Midbrain (tissue), 1 donor: ENCODE results near the gene MAN1C1.

Experiments used
- DNase-seq: peaks from one replicate; lab custom pipeline; 2025; lab: John Stamatoyannopoulos, UW

MAN1C1 gene

DNA sequence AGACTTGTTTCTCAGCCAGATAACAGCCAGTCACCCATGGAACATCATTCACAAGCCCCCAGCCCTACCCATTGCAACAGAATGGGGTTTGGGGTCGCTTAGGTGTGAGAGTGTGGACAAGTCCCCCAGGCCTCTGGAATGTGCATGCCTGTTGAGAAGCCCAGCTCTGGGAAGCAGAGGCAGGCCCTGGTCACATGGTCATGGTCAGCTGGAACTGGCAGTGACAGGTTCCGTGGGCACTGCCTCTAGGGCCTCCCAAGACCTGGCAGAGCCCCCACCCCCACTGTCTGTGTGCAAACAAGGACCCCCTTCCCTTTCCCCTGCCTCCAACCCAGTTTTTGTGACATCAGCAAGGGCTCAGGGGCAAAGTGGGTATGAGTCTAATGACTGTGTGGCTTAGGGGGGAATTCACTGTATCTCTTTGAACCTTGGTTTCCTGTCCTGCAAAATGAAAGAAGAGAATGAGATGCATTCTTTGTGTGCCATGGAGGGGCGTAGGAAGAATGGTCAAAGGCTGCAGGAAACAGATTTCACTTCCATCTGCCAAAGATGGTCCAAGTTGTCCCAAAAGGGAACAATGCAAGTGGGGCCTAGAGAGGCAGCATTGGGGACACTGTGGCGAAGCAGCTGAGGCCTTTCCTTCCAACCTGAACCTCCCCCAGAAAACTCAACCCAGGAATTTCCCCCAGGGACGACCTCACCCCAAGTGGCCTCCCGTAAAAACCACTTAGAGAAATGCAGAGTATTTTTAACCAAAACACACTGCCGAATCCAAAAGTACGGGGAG, 148.7 kb downstream of the MAN1C1 start:
- no peak for DNase-seq

DNA sequence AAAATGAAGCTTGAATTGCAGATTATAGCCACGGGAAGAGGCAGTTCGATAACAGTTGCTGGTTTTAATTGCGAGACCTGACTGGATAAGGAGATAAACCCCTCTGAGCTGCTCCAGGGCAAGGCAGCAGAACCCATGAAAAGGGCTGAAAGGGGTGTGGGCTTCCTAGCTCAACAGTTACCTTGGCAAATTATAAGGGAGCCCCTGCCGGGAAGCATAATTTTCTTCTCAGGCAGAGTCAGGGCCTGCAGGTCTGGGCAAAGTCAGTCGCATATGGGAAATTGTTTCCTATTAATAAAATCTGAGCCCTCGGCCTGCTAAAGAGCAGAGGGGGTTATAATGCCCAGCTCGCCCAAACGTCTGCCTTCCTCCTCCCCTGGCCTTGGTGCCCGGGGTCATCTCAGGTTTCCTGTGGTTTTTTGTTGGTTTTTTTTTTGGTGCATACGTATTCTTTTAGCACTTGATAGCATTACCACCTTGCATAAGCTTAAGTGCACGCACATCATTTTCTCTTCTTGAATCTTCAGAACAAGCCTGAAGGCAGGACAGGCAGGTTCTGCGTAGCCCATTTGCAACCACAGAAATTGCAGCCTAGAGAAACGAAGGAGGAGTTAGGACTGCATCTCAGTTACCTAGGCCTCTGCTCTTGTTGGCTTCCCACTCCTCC, 149.5 kb downstream of the MAN1C1 start:
- no peak for DNase-seq

- DNase-seq = no peak
Observed at GRCh38 chr1:25766721-25767436, 150.3 kb downstream of the MAN1C1 start.

DNA sequence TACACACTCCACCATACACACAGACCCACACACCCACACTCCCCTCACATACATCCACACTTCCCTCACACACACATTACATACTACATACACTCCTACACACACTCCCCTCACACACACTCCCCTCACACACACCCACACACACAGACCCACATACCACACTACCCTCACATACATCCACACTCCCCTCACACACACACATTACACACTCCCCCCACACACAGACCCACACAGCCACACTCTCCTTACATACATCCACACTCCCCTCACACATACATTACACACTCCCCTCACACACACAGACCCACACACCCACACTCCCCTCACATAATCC, 150.8 kb downstream of the MAN1C1 start:
- DNase-seq = no peak

GRCh38 chr1:25768999-25769398, 152.4 kb downstream of the MAN1C1 start:
- no peak for DNase-seq

- no peak for DNase-seq
Observed at GRCh38 chr1:25769625-25770383, 153.2 kb downstream of the MAN1C1 start.

DNA sequence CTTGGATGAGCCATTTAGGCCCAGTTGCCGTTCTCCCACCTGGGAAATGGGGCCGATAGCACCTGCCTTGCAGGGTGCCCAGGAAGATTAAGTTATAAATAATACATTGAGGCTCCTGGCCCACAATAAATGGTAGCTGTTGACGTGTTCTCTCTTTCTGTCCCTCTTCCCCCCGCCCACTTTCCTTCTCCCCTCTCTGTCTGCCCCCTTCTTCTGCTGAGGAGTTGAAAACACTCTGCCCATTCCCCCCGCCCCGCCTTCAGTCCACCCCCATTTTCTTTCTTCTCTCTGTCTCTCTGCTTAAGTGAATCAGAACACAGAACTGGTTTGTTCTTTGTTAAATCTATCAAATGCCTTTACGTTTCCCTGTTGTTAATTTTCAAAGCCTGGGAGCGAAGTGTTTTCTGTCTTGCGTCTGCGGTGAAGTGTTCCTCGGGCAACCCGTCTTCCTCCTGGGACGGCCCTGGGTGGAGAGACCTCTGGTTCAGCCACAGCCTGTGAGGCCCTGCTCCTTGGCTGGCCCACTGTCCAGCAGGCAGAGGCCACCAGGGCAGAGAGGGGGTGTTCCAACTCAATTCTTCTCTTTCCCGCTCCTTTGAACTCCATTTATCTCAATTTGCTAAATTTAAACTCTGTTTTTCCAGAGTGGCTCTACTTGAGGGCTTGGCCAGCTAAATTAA, 154.1 kb downstream of the MAN1C1 start:
- DNase-seq = no peak

DNA sequence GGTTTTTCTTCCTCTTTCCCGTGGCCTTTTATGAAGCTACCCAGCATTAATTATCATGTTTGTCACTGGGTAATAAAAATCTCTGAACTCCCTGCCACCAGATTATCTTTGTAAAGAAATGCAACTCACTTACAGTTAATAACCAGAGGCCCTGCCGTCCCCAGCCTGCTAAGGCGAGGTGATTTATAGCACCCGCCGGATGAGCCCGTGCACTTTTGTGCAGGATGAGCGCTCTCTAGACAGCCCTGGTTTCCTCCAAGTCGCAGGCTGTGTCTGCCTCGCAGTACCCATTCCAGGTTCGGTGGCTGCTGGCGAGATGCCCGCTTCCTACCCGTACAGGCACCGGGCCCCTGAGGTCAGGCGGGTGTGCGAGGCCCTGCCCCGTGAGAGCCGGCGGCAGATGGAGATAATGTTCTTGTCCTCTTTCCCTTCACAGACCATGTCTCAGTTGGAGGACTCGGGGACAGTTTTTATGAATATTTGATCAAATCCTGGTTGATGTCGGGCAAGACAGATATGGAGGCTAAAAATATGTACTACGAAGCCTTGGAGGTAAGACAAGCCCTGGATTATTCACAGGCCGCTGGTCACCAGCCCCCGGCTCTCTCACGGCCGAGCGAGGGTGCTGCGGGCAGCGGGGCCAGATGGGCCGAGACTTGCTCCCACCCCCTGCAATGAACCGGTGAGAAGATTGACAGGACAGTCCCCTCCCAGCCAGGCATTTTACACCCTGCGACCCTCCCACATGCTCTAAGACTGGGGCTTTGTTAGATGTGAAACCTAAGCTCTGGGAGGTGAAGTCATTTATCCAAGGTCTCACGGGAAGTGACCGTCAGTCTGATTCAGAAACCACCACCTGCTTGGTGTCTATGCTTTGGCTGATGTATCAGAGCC, 154.9 kb downstream of the MAN1C1 start:
- DNase-seq = no peak

- no peak for DNase-seq
Observed at GRCh38 chr1:25772164-25772563, 155.6 kb downstream of the MAN1C1 start.

DNA sequence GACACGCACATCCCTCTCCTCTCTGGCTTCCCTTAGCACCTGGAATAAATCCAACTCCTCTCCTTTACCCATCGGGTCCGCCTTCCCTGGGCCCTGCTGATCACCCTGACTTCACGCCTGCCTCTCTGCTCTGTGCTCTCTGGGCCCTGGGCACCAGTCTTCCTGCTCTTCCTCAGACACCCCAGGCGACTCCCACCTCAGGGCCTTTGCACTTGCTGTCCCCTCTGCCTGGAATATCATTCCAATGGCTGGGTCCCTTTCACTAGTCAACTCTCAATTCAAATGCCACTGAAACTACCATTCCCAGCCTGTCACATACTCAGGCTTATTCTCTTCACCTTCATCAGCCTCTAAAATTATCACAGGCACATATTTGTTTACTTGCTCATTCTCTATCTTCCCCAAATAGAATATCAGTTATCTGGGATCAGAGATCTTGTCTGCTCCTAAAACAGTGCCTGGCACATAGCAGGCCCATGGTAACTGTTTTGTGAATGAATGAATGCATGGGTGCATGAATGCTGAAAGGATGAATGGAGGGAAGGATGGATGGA, 156.2 kb downstream of the MAN1C1 start:
- no peak for DNase-seq

- no peak for DNase-seq
Observed at GRCh38 chr1:25773441-25774125, 157.0 kb downstream of the MAN1C1 start.

- no peak for DNase-seq
Observed at GRCh38 chr1:25774206-25774803, 157.7 kb downstream of the MAN1C1 start.

GRCh38 chr1:25774921-25775771, 158.6 kb downstream of the MAN1C1 start:
- no peak for DNase-seq

DNA sequence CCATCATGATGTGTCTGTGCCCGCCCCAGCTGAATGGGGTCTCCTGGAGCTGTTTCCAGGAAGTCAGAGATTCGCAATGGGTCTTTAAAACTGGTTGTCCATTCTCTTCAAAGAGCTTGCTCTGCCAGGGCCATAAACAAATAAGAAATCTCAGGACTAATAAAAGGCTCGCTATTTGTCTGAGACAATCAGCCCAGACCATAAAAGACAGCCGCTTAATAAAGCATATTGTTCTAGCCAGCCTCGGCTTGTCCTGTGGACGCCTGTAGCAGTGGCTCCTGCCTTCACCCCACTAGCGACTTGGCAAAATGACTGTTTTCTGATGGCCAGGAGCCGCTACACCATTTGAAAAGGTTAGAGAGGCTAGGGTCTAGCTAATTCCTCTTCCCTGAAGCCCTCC, 162.8 kb downstream of the MAN1C1 start:
- no peak for DNase-seq

DNA sequence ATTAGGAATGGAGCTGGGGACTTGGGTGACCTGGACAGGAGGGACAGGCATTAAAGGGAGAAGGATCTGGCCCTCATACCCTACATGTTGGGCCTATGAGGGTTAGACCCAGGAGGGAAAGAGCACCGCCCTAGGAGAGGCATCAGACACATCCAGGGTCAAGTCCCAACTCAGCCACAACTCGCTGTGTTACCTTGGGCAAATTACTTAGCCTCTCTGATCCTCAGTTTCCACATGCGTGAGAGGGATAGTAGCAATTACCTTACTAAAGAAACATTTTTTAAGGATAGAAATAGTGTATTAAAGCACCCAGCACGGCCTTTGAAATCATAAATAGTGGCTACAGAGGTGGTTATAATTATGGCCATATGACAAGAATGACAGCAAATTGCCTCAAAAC, 163.3 kb downstream of the MAN1C1 start:
- DNase-seq = no peak

DNA sequence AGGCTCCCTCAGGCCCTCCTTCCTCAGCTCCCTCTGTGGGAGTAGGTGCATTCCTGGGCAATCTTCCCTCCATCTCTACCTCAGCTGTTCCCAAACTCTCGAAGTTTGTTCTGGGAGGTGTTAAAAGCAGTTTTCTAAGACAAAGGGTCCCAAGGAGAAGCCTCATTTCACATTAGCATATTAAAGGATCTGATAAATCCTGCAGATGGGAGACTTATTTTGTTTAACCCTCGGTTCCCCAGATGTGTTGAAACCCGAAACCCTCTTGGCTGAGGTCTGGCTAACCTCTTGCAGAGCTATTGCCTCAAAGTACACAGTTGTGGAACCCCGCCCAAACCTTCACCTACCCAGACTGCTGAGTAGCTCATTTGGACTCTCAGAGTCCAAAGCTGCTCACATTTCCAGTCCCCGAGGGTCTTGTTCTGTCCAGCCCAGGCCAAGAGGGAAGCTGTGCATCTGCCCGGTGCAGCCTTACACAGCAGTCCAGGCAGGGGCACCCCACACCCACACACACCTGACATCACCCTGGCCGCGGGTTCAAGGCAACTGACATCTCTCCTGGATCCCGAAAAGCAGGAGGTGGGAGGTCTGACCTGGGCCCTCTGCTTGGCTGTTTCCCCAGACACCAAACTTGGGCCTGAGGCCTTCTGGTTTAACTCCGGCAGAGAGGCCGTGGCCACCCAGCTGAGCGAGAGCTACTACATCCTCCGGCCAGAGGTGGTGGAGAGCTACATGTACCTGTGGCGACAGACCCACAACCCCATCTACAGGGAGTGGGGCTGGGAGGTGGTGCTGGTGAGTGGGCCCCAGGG, 163.9 kb downstream of the MAN1C1 start:
- DNase-seq = no peak

DNA sequence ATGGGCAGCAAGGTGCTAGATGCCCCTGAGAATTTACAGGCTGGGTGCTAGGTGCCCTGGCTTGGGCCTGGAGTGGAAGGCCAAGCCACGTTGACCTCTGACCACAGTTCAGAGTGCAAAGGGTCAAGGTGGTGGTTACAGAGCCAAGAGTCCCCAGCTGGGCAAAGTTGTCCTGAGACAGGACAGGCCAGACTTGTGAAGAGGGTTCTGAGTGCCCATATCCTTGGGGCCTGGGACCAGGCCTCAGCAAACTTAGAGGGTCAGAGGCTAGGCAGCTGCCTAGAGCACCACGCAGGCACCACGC, 164.5 kb downstream of the MAN1C1 start:
- DNase-seq = no peak
